Dedifferentiated amniotic fluid mesenchymal stem cell (primary cell): Measurements from ENCODE around the gene DLX3.

ENCODE experiments used
- DNase-seq: peaks from one replicate; pipeline ENCODE4 v3.0.0-alpha.2; 2016; ENCODE audit errors: extremely low spot score

Gene DLX3

DNA sequence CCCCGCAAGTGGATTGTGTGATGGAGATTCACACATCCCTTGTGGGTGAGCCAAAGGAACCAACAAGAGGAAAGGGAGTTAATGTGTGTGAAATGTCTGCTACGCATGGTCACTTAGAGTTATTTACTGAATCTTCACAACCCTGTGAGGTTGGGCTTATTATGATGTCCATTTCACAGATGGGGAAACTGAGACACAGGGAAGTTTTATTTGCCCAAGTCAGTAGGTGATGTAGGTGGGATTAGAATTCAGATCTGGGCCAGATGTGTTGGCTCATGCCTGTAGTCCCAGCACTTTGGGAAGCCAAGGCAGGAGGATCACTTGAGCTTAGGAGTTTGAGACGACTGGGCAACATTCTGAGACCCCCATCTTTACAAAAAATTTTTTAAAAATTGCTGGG is 37.7 kb downstream of the DLX3 start:
- DNase-seq, result no peak

DNA sequence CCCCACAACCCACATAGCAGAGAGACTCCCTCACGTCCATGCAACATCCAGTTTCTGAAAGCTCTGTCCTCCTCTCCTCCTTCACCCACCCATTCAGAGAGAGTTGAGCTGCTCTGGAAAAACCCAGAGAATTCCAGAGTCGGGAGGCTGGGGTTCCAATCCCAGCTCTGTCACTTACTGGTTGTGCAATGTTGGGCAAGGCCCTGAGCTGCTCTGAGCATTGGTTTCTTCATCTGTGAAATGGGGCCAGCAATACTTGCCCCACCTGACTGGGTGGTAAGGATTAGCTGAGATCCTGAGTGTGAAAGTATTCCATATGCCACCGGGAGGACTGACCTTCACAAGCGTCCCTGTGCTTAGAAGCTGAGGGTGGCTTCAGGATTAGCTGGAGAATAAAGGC is 38.2 kb downstream of the DLX3 start:
- no peak for DNase-seq

DNA sequence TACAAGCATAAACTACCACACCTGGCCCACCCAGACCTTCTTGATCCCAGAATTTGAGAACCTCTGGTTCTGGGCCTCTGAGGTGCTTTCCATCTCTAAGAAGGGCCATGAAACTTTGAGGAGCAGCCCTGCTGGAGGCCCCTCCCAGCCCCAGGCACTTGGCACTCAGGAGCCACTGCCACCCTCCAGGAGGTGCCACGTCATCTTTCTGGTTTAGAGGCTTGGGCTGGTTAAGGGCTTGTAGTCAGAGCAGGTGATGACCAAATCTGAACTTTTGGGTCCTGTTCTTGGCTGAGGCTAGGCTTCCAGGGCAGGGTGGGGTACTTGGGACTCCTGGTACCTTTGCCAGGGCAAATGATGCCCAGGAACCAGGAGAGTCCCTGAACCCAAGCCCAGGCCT is 39.9 kb downstream of the DLX3 start:
- DNase-seq, result no peak

DNA sequence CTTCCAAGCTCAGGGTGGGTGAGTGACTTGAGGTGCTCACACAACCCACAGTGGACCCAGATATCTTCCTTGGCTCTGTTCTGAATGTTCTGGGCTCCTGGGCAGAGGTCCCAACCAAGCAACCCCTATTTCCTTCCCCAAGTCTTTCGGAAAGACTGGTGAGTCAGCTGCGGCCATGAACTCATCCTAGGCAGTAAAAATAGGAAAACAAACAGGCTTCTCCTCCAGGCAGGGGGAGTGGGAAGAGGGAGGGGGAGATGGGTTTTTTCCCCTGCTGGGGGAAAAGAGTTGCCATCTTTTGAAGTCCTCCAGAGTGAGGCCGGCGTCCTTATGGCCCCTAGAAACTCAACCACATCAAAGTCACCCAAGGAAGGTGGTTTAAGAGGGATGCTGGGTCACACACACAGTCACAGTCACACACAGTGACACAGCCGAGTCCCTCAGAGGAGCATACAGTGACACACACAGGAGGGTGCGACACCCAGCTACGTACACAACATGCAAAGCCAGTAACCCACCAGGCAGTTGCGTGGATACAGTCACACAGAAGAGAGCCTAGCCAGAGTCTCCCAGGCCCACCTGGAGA is 42.0 kb downstream of the DLX3 start:
- DNase-seq, result no peak

DNA sequence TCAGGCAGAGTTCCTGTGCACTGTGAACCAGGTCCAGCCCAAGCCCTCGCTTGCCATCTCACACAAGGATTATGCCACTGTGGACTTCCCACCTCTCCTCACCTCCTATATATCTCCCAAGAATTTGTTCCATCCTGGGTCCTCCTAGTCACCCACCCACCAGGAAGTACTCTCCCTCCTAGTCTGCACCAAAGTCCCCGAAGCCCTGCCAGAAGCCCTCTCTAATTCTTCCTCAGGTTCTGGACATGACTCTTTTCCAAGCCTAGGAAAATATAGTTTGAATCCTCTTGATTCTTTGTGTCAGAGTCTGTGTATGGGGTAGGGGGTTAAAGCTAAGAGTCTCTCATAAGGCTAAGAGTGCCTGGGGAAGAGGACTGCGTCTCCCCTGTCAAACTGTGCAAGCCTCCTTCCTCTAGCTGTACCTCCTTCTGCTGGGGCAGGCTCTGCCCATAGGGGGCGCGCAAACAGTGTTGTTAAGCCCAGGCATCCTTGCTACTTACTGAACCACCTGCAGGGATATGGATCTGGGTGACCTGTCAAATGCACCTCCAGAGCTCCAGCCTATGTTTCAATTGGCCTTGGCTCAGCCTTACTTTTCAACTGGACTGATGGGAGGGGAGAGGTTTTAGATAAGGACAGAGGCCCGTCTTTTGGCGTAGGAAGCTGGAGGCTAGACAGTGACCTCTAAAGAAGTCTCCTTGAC is 42.7 kb downstream of the DLX3 start:
- DNase-seq, result no peak

DNA sequence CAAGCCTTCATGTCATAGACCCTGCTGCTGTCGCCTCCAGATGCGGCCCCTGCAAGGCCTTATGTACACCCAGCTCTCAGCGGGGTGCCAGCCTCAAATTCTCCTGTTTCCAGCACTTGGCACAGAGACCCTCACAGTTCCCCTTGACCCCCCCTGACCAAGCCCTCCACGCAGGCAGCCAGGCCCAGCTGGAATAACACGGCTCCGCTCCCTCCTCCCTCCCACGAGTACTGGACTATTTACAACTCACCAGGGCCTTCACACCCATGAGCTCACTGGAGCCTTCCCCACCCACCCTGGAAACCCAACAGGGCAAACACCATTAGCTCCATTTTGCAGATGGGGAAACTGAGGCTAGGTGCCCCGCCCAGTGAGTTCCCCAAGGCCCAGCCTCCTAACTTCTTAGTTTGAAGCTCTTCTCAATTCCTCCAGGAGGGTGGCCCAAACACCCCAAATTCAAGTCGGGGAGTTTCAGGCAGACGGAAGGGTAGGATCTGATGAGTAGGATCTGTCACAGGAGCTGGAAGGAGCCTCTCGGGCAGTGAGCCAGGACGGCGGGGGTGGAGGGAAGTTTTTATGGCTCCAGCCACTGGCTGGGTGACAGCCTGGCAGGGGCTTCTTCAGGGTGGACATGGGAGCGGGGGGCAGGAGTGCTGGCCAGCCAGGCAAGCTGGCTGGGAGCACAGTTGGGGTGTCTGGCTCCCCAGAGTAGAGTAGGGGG is 43.5 kb downstream of the DLX3 start:
- DNase-seq, result no peak

DNA sequence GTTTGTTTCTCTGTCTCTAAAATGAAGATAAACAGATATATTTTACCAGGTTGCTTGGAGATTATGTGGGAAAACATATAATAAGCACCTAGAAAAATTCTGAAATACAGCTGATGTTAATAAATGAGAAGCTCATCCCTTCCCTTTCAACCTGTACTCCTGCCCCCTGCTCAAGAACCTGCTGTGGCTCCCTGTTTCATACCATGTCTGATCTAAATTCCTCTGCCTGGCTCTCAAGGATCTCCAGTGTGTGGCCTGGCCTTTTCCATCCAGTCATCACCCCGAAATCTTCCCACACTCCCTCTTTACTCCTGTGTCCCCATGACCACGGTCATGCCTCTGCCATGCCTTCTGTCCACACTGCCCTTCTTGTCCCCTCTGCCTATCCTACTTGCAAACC is 45.4 kb downstream of the DLX3 start:
- no peak for DNase-seq

DNA sequence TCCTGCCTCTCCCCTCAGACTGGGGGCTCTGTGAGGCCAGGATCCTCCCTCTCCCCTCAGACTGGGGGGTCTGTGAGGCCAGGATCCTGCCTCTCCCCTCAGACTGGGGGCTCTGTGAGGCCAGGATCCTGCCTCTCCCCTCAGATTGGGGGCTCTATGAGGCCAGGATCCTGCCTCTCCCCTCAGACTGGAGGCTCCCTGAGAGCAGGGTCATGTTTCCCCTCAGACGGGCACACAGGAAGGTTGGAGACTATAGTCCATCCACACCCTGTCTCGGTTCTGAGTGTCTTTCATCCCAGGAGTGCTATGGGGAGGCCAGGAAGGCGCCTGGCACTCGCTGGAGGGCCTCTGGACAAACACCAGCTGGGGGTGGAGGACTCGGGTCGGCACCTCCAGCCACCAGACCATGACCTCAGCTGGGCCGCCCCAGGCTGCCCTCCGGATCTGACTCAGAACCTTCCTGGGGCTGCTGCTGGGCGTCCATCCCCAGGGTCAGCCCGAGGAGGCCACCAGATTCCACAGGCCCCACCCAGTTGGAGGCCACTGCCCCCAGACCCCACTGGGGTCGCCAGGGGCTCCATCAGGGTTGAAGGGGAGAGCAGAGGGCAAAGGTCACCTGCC is 48.0 kb downstream of the DLX3 start:
- no peak for DNase-seq

DNA sequence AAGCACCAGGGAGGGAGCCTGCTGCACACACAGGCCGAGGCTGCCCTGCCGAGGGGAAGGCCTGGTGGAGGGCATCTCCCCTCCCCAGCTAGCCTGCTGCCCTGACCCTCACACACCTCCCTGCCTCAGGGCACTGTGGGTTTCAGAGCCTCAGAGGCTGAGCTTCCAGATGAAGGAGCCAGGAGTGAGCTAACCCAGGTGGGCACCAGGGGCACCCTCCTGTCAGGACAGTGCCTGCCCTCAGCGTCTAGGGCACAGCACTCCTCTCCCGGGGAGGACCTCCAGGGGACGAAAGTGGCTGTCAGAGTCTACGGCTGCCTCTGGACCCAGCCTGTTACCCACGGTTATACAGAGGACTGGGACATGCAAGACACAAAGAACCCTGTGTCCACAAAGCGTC is 48.8 kb downstream of the DLX3 start:
- no peak for DNase-seq

DNA sequence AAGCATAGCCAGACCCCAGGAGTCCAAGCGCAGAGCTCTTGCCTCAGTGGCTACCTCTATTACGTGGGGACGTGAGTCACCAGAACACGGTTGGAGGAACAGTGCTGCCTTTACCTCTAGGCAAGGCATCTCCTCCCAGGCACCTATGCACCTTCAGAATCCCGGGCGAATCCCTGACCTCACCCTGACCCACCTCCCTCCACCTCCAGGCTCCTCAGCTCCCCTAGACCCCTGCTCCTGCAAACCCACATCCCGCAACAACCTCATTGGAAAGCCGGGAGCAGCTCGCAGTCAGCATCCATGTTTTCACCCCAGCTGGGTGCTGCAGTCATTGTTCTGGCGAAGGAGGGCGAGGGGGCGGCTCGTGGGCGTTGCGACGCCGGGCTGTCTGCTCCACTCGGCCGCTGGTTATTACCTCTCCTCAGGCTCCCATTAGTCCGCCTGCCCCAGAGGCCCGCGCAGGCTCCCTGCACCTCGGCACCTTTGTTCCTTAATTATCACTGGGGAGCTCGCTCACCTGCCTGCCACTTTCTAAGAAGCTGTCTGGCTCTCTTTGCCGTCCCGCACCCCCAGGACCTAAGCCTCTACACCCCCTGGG is 50.7 kb downstream of the DLX3 start:
- no peak for DNase-seq

DNA sequence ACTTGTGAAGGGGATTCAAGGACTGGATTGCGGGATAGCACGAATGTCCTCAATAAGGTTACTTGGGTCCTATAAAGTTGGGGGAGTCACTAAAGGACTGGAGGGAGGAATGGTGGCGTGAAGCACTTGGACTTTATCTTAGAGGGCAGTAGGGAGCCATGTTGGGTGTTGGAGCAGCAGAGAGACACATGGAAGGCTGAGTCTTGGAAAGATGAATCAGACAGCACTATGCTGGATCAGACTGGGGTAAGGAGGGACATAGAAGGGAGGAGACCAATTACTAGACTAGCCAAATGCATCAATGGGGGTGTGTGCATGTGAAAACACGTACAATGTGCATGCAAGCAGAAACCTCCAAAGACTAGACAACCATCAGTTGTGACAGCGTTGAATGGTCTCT is 52.1 kb downstream of the DLX3 start:
- no peak for DNase-seq

DNA sequence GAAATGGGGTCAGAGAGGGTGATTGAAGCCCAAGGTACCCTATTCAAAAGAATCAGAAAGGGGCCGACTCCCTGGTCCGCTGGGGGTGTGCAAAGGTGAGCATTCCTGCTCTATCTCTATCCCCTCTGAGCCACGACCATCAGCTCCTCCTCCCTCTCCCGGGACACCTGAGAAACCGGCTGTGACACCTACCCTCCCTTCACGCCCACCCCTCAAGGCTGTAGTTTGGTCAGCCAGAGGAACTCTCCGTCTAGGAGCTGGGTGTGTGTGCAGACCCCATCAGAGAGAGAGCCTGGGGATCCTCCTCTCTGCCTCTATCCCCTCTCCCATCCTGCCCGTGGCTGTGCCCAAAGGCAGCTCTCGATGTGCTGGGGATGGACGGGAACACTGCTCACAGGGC is 53.6 kb downstream of the DLX3 start:
- DNase-seq, result no peak
